Measurements from ENCODE around the gene CDC42EP2.

- TF ChIP-seq CTCF (IDR thresholded peaks at IDR 0.05), result no peak
- no peak for TF ChIP-seq POLR2A (IDR thresholded peaks at IDR 0.05)
These were observed 51.7 kb downstream of the CDC42EP2 start for GRCh38 chr11:65366340-65366773.

All from lower leg skin (tissue), 3 donors.